ENCODE results near the gene SYNJ2BP.
"Not testable (repeated sequence)": the region's sequence is repeated elsewhere in the genome, so short reads cannot be mapped to it uniquely, and the experiment has no call there.

The SYNJ2BP gene, protein sequence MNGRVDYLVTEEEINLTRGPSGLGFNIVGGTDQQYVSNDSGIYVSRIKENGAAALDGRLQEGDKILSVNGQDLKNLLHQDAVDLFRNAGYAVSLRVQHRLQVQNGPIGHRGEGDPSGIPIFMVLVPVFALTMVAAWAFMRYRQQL

DNA sequence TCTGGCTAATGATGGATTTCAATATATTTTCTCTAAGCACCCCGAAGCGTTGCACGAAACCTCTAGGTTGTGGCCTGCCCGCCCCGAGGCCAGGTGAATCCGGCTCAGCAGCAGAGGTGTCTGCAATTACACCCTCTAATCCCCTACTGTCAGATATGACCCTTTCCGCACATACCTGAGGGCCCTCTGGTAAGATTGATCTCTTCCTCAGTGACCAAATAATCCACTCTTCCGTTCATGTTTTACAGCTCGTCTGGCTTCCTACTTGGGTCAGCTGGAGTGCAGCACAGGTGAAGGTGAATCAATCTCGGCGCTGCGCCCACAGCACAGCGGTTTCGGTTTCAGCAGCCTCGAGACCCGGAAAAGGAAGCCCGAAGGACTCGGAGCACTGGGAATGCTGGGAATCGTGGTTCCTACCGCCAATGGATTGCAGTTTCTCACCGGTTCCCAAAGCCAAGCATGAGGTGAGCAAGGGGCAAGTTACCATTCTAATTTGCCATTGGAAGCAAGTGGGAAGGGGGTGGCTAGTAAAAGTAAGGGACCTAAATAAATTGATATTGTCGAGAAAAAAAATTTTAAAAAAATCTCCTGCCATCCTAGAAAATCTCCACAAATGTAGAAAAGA, at the start of gene SYNJ2BP:
Gene SYNJ2BP (minus strand): TSS at position 366 of the 625 bp plus-strand sequence. CDS start 127 bp downstream, at position 239.
- DNase-seq (ENCODE audit: low read depth in 2 of 2): peak; percentile 6 to 22

DNA sequence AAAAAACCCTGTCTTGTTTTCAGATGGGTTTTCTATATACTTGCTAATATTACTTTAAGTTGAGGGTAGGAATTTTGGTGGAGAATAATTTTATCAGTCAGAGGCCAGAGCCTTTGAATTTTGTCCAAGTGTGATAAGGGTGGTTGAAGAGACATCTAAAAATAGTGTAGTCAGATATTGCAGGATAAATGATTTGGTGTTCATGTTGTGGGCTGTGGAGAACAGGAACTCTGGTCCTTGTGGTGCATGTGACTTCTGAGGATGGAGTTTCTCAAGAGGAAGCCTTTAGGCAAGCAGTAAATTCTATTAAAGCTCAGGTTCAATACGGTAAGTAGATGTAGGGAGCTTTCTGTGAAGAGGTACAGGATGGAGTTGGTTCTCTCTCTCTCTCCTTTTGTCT, 37.8 kb upstream of the SYNJ2BP start:
- DNase-seq (ENCODE audit: low read depth in 2 of 2): no peak

DNA sequence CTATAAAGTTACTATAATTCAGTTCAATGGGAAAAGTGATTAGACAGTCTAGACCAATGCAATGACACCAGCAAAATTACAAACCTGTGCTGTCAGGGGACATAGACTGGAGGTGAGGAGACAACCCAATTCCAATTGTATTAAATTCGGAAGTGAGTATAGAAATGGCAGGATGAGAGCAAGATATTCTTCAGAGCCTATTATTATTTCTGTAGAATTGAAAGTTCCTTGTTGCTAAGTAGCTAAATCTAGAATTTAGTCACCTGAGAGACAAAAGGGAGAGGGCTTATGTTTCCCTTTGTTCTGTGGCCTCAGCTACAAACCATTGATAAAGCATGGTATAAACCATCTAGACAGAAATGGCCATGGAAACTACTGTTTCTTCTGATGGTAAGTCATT, 35.0 kb upstream of the SYNJ2BP start, which contains the start of gene ADAM21:
Gene ADAM21 (plus strand): TSS at position 301 of the 400 bp plus-strand sequence. CDS start 5,326 bp downstream, outside the sequence.
- DNase-seq (ENCODE audit: low read depth in 2 of 2): no peak

DNA sequence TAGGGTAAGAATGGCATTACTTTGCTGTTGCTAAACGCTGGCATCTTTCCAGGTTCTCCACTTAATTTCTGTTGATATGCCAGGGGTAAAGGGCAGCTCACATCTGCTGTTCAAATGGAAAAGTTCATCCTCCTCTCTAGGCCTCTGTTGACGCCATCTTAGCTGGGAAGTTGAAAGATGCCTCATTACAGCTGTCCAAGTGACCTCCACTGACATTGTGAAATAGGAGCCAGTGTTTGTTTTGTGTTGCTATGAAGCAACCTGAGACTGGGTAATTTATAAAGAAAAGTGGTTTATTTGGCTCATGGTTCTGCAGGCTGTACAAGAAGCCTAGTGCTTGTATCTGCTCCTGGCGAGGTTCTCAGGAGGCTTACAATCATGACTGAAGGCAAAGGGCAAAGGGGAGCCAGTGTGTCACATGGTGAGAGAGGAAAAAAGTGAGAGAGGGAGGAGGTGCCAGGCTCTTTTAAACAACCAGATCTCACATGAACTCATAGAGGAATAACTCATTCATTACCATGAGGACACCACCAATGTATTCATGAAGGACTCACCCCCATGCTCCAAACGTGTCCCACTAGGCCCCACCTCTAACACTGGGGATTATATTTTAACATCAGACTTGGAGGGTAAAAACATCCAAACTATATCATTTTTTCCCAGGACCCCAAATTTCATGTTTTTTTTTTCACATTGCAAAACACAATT, 31.9 kb upstream of the SYNJ2BP start:
- DNase-seq (ENCODE audit: low read depth in 2 of 2): no peak

DNA sequence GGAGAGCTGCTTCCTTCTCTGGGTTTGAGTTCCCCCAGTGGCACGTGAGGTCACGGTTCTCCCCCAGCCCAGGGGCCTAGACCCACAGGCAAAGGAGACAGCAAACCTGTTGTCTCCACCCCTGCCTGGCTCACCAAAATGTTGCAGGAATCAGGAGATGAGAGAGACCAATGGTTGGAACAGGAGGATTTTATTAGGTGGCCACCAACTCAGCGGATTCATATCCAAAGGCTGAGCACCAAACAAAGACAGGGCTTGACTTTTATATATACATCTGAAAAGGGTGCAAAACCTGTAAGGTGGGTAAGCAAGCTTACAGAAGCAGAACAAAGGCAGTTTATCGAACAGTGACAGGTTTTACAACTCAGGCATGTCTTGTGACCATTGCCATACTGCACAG, 25.9 kb upstream of the SYNJ2BP start:
- no peak for DNase-seq (ENCODE audit: low read depth in 2 of 2)

DNA sequence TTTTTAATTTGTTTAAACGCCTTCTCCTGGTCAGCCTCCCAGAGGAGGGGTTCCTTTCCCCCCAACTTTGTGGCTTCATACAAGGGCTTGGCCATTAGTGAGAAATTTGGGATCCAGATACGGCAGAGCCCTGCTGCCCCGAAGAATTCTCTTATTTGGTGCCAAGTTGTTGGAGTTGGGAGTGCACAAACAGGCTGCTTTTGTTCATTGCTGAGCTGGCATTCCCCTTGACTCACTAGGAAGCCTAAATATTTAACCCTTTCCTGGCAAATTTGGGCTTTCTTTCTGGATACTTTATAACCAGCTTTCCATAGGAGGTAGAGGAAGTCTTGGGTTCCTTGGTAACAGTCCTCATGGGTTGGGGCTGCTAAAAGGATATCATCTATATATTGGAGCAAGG, 24.8 kb upstream of the SYNJ2BP start:
- DNase-seq (ENCODE audit: low read depth in 2 of 2): no peak

DNA sequence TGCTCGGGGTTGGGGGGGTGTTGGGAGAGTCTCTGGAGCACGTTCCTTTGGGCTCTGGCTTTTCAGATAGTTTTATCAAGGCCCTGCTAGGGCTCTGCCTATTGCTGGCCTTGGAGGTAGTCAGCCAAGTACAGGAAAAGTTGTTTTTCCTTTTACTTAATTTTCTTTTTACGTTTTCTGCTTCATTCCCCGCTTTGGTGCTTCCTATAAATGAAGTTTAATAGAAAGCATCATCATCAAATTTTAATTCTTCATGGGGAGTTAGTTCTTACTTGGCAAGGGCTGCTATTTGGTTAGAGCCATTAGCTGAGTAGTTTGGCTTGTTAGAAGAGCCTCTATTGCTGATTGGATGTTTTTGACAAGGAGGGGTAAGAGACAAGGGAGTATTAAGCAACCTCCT, 20.0 kb upstream of the SYNJ2BP start:
- no peak for DNase-seq (ENCODE audit: low read depth in 2 of 2)

DNA sequence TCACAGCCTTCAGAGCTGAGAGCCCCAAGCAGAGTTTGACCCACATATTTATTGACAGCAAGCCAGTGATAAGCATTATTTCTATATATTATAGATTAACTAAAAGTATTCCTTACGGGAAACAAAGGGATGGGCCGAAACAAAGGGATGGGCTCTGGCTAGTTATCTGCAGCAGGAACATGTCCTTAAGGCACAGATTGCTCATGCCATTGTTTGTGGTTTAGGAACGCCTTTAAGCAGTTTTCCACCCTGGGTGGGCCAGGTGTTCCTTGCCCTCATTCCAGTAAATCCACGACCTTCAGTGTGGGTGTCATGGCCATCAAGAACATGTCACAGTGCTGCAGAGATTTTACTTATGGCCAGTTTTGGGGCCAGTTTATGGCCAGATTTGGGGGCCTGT, 9.7 kb upstream of the SYNJ2BP start:
- not testable (repeated sequence) for DNase-seq (ENCODE audit: low read depth in 2 of 2)

DNA sequence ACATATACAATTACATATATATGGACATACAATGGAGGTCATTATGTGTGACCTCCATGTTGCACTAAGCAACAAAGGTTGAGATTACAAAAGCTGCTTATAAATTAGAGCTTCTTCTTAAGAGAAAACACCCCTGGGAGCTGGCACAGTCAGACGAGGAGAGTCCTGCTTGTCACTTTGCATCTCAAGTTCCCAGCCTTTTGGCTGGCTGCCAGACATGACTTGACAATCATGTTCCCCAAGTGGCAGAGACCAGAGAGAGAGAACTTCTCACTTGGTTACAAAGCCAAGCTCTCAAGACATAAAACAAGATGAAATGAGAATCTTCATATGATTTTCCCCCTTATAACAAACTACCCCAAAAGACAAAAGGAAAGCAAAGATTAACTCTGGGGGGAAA, 8.5 kb upstream of the SYNJ2BP start:
- no peak for DNase-seq (ENCODE audit: low read depth in 2 of 2)

DNA sequence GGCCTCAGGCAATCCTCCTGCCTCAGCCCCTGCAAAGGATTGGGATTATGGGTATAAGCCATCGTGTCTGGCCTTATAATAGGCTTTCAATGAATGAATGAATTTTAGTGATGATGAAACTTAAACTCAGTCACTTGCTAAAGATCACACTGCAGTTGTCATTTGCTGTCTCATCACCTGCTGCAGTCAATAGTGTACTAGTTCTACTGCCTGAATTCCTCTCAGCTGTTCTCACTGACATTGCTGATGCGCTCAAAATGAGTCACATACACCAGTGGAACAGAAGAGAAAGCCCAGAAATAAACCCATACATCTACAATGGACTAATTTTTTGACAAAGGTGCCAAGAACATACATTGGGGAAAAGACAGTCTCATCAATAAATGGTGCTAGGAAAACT, 5.6 kb upstream of the SYNJ2BP start:
- DNase-seq (ENCODE audit: low read depth in 2 of 2): no peak

DNA sequence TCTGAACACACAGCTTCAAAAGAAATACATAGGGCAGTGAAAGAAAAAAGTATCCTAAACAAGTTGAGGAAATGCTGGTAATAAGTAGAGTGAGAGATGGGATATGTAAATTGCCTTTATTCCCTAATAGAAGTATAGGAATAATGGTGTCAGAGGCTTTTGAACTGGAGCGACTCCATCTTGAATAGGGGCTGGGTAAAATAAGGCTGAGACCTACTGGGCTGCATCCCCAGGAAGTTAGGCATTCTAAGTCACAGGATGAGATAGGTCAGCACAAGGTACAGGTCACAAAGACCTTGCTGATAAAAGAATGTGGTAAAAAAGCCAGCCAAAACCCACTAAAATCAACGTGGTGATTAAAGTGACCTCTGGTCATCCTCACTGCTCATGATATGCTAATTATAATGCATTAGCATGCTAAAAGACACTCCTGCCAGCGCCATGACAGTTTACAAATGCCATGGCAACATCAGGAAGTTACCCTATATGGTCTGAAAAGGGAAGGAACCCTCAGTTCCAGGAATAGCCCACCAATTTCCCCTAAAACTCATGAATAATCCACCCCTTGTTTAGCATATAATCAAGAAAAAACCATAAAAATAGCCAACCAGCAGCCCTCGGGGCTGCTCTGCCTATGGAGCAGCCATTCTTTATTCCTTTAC, 2.5 kb upstream of the SYNJ2BP start:
- not testable (repeated sequence) for DNase-seq (ENCODE audit: low read depth in 2 of 2)

DNA sequence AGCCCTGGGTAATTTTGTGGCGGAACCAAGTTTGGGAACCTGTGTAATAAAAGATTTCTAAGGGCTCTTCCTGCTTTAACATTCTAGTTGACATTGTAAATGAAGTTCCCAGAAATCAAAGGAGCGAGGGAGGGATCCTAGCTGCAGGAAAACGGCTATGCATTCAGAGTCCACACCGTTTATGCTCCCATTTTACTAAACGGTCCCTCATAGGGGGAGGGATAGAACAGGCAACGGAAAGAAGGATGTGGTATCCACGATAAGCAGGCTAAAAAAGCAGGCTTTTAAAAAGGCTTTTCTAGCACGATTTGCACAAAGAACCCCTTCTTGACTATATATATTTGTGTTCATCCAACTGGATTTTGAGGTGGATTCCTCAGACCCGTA, 559 bp downstream of the SYNJ2BP start:
- DNase-seq (ENCODE audit: low read depth in 2 of 2): no peak

DNA sequence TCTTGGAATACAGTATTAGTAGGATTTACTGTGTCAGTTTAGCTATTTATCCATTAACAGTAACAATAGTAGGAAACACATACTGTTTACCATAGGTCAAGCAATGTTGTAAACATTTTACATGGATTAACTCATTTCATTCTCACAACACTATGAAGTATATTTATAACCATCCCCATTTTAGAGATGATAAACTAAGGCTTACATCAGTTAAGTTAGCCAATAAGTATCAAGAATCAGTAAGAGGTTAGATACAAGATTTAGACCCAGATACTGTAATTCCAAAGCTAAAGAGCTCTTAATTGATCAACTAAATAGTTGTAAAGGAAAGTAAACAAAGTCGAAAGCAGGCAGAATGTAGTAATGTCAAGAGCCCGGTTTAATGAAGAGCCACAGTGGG, 1.1 kb downstream of the SYNJ2BP start:
- no peak for DNase-seq (ENCODE audit: low read depth in 2 of 2)

DNA sequence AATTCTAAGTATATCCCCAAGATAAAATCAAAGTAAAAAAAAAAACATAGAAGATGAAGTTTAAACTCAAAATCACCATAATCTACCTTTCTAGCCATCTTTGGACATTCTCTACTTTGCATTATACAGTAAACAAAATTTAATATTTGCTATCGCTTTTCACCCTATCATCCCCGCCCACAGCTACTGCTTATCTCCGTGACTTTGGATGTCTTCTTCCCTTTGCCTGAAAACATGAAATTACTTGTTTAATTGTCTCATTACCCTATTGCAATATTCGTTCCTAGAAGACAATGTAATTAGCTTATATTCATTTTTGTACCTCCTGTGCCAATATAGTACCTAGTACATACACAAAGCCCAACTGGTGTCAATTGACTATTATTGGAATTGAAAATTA, 9.3 kb downstream of the SYNJ2BP start:
- DNase-seq (ENCODE audit: low read depth in 2 of 2): no peak

DNA sequence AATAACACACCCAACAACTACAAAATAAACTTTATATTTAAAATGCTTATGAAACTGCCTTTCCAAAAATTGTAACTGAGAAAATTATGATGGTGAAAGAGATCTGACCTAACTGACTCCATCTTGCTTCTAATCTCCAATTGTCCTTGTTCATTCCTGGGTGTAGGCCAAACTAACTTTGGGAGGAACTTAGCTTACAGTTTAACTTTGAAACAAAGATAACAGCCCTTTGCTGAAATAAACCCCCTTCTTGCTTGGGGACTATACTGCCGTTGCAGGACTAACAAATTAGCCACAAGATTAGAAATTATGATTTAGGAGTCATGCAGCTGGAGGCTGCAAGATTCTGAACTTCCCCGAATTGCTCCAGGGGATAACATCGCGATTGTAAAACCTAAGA, 10.7 kb downstream of the SYNJ2BP start:
- not testable (repeated sequence) for DNase-seq (ENCODE audit: low read depth in 2 of 2)

DNA sequence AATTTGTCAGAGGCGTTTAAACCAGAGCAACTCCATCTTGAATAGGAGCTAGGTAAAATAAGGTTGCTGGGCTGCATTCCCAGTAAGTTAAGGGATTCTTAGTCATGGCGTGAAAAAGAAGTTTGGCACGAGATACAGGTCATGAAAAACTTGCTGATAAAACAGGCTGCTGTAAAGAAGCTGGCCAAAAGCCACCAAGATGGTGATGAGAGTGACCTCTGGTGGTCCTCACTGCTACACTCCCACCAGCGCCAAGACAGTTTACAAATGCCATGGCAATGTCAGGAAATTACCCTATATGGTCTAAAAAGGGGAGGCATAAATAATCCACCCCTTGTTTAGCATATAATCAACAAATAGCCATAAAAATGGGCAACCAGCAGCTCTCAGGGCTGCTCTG, 13.6 kb downstream of the SYNJ2BP start:
- DNase-seq (ENCODE audit: low read depth in 2 of 2): not testable (repeated sequence)

DNA sequence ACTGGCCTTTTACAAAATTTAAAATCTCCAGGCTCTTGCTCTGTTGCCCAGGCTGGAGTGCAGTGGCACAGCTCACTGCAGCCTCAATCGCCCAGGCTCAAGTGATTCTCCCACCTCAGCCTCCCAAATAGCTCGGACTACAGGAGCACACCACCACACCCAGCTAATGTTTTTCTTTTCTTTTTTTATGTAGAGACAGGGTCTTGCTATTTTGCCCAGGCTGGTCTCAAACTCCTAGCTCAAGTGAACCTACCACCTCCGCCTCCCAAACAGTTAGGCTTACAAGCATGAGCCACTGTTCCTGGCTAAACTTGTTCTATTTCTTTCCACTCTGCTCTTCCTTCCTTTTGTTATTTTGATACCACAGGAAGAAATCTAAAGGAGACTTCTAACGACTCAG, 15.2 kb downstream of the SYNJ2BP start:
- DNase-seq (ENCODE audit: low read depth in 2 of 2): no peak

DNA sequence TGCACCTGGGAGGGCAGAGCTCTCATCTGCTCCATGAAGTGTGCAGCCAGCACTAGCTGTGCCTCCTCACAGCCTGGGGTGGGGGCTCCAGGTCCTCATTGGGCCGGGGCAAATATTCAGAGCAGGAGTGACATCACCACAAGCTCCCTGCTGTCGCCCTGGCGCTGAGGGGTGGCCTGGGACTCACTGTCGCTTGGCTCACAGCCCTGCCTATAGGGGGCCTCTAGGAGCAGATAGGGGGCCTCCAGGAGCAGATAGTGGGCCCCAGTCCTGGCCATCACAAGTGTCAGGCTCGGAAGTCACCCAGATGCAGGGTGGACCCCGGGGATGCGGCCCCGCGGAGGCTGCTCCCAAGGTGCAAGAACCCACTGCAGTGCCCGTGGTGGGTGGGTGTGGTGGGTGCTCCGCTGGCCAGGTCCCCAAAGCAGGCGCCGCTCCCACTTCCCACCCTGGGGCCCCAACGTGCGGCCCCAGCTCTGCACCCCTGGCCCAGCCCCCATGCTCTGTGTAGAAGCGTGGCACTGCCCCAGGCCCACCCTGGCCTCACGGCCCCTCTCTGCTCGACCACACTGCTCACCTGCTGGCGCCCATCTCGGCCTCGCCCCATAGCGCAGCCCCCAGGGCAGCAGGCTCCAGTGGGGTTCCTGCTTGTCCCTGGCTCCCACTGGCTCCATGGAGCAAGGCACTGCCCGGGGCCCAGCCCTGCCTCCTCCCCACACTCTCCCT, 18.0 kb downstream of the SYNJ2BP start:
- DNase-seq (ENCODE audit: low read depth in 2 of 2): no peak

DNA sequence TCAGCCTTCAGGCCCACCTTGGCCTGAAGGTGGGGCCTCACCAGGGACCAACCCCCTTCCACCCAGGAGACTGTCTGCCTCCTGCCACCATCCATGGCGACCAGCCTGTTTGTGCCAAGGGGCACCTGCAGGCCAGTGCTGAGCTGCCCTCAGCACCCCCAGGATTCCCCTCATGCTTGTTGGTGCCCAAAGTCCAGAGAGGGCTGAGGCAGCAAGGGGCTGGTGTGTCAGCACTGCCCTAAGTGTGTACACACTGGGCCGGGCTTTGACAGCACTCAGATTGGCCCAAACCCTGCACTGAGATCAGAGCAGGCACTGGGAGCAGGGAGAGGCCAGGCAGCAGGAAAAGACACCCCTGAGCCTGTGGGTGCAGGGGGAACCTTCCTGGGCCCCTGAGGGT, 18.6 kb downstream of the SYNJ2BP start:
- no peak for DNase-seq (ENCODE audit: low read depth in 2 of 2)

DNA sequence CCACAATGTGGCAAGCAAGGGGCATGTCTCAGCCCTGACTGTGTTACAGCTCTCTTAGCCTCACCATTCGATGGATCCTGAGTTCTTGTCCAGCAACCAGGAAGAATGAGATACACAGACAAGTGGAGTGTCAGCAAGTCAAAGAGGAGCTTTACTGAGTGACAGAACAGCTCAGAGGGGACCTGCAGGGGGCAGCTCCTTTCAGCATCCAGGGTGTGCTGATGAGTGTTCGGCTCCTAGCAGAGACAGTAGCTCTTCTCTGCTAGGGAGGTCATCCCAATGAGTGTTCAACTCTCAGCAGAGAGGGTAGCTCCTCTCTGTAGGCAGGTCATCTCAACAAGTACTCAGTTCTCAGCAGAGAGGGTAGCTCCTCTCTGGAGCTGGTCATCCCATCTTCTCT, 19.1 kb downstream of the SYNJ2BP start:
- DNase-seq (ENCODE audit: low read depth in 2 of 2): no peak

DNA sequence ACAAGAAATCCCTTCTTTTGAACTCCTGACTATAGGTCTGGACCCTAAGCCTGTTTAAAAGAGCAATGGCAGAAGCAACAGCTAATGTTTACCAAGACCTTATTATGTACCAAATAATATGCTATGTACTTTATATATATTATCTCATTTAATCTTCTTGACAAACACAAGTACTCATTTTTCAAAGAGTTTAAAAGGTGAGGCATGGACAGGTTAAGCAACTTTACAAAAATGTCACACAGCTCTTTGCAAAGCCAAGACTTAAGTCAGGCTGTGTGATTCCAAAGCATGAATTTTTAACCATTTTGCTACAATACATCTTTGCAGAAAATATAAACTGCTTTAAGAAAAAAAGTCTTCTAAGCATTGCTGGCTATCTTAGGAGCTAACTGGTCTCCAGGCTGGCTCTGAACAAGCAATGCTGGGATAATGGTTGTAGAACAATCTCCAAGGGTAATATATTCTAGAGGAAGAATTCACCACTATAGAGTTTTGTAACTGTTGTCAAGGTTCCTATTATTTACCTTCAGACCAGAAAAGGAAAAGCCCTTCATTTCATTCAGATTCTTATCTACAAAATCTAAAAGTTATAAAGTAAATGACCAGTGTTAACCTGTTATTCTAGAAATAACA, 22.1 kb downstream of the SYNJ2BP start:
- no peak for DNase-seq (ENCODE audit: low read depth in 2 of 2)

DNA sequence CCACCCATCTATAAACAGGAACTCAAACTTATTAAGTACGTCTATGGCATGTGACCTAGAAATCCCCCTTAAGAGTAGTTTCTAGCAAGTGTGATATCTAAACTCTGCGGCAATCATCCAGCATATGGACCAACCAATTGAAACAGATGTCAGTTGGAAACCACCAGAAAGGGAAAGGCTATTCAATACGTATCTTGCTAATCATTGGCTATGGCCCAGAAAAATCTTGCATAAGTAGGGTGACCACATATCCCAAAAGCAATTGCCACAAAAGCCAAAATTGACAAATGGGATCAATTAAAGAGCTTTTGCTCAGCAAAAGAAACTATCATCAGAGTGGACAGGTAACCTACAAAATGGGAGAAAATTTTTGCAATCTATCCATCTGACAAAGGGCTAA, 24.2 kb downstream of the SYNJ2BP start:
- DNase-seq (ENCODE audit: low read depth in 2 of 2): no peak
